H1 (cell line): Measurements from ENCODE around the gene ASF1B. TPM values are rescaled to one million over a fixed set of nuclear protein-coding genes. Genes with fewer than 3 reads are reported as not detected.

Experiments
- BCL11A ChIP-seq, 2 experiments: IDR thresholded peaks; one replicate each; pipeline ENCODE4 v1.6.1; 2011; ENCODE audit warnings: low read depth in 2 of 2, low read length in 2 of 2, mild to moderate bottlenecking in 2 of 2
- CHD1 ChIP-seq: IDR thresholded peaks from 2 replicates; pipeline ENCODE4 v1.6.1; 2012; ENCODE audit warnings: low read depth, low read length, improper control_type of control experiment
- EP300 ChIP-seq, 2 experiments: IDR thresholded peaks; 1 replicate in 1 of 2; 2 replicates in 1 of 2; pipeline ENCODE4 v1.6.1; 2011 to 2012; ENCODE audit warnings: low read depth in 2 of 2, low read length in 2 of 2, mild to moderate bottlenecking in 2 of 2, borderline replicate concordance in 1 of 2, inconsistent platforms in 1 of 2, moderate library complexity in 1 of 2
- EZH2 ChIP-seq: fragments of 200-600 bp; sonication (generic); IDR thresholded peaks from 2 replicates; pipeline ENCODE4 v1.7.1; 2012; ENCODE audit warnings: low read depth, mild to moderate bottlenecking, moderate library complexity, low read length, inconsistent platforms; ENCODE audit not compliant: severe bottlenecking
- JUN ChIP-seq: IDR thresholded peaks from 2 replicates; pipeline ENCODE4 v1.6.1; 2011; ENCODE audit warnings: low read depth, mild to moderate bottlenecking, improper control_type of control experiment, low read length
- SRF ChIP-seq: IDR thresholded peaks from 2 replicates; pipeline ENCODE4 v1.6.1; 2011; ENCODE audit warnings: mild to moderate bottlenecking, low read depth, low read length, moderate library complexity
- polyA plus RNA-seq, 7 experiments: library from polyadenylated mRNA; depleted of rRNA in 3 of 7; stranded (reverse) in 5 of 7; unstranded in 2 of 7; fragments of >200 nt in 5 of 7; fragments of 200-250 nt in 2 of 7; gene quantifications; 1 replicate in 5 of 7; 2 replicates in 1 of 7; 4 replicates in 1 of 7; pipeline versions ENCODE4 v1.2.1 to v1.2.3, GENCODE V29; 2011 to 2013; ENCODE audit warnings: missing spikeins in 2 of 7, mixed read lengths in 2 of 7
- total RNA-seq: library from RNA; stranded (reverse); fragmentation: NEBNext Ultra II Directional; extraction: Animal tissue kit (Norgen Biotek cat#: 25700); gene quantifications from 2 replicates; pipeline ENCODE4 v1.2.1, GENCODE V29; 2021

The ASF1B gene
- total and polyA plus RNA-seq, 2 of the 8 experiments (the other 6 are each of a cell fraction or from before 2014, with no cell fraction given), result 32.6 to 59.2 TPM

GRCh38 chr19:14080887-14081796, 55.2 kb downstream of the ASF1B start (continued):
- TF ChIP-seq SRF (no peak), BCL11A (IDR thresholded peaks at IDR 0.05; ENCODE audit: low read depth in 2 of 2, low read length in 2 of 2) (no peak), CHD1 (no peak), EP300 (IDR thresholded peaks at IDR 0.05; ENCODE audit: borderline replicate concordance in 1 of 2, low read depth in 2 of 2, low read length in 2 of 2) (no peak), JUN (no peak), EZH2 (no peak)
